ENCODE results near the gene TDRD3. TPM values are rescaled to one million over a fixed set of nuclear protein-coding genes. Genes with fewer than 3 reads are reported as not detected.

Gene TDRD3
- total RNA-seq, 1 donor from 2014 or later, result 40.6 TPM

DNA sequence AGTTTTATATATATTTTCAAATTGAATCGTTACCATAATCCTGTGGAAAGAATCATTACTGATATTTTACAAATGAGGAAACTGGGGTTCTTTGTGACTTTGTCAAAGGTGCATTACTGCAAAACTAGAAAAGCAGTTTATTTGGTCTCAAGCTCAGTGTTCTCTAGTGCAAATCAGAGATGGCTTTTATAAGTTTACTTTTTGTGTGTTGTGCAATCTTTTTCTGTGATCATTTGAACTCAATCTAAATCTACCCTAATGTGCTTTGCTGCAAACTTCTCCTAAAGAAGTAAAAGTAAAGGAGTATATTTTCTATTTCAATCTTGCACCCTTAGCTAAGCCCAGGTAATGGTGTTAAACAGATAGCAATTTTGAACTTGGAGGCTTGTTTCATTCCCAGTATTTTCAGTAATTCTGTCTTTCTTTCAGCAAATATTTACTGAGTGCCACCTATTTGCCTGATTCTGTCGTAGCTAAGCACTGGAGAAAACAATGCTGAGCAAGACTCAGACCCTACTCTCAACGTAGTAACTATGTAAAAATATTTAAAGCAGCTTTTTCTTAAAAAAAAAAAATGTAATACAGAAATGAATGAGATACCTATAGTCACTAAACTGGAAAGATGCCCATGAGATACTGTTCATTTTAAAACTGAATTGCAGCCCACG lies 124.0 kb downstream of the TDRD3 start:
- H3K4me1 ChIP-seq, result no peaks in the 10 kb centered on the region
- H3K4me1 Mint-ChIP-seq, result no peaks in the 10 kb centered on the region
- H3K36me3 Mint-ChIP-seq, result peaks cover 3% of the 10 kb centered on the region

DNA sequence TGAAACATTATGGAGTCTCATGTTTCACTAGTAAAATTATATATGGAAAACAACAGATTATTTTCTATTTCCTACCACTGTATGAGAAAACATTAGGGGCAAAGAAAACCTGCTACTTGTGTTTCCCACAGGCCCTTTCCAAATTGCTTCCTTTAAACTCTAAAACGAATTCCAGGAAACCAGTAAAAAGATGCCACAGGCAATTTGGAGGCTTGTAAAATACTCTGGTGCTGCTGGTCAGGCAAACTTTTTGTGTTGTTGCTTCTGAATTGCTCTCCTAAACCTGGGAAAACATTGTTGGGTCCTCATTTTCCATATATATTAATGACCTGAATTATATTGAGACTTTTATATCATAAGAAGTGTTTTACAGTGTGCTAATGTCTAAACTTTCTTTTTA lies 141.5 kb downstream of the TDRD3 start:
- no peak overlapping the region for H3K9ac ChIP-seq
- H3K36me3 ChIP-seq, result no peaks in the 10 kb centered on the region
- no peak for DNase-seq (ENCODE audit: low spot score)
- H3K4me3 ChIP-seq, result no peak overlapping the region
- no peaks in the 10 kb centered on the region for H3K27me3 ChIP-seq
- Mint-ChIP-seq H3K9me3 (no peaks in the 10 kb centered on the region), H3K27me3 (ENCODE audit: insufficient read depth, low read depth) (no peaks in the 10 kb centered on the region), H3K27ac (no peak overlapping the region), H3K4me1 (no peaks in the 10 kb centered on the region), H3K4me3 (no peak overlapping the region), H3K36me3 (peaks cover 7% of the 10 kb centered on the region)
- no peaks in the 10 kb centered on the region for H3K9me3 ChIP-seq (ENCODE audit: low read depth)
- no peak overlapping the region for H3K4me2 ChIP-seq
- no peaks in the 10 kb centered on the region for H3F3A ChIP-seq (ENCODE audit: low read depth)
- no peak for TF ChIP-seq EZH2phosphoT487 (IDR thresholded peaks at IDR 0.05)
- no peaks in the 10 kb centered on the region for H4K20me1 ChIP-seq (ENCODE audit: low read depth)
- peak overlapping the region; percentile 8 for H3K27ac ChIP-seq
- no peaks in the 10 kb centered on the region for H3K4me1 ChIP-seq
- no peak overlapping the region for H2AFZ ChIP-seq (replicated peaks)
- H3K79me2 ChIP-seq (ENCODE audit: low read depth), result no peaks in the 10 kb centered on the region

More for the DNA sequence above, 124.0 kb downstream of the TDRD3 start:
- no peak overlapping the region for H3K9ac ChIP-seq
- Mint-ChIP-seq H3K27me3 (ENCODE audit: insufficient read depth, low read depth) (no peaks in the 10 kb centered on the region), H3K9me3 (no peaks in the 10 kb centered on the region), H3K27ac (no peak overlapping the region), H3K4me3 (no peak overlapping the region)
- no peak overlapping the region for H3K27ac ChIP-seq
- no peaks in the 10 kb centered on the region for H3K36me3 ChIP-seq
- no peaks in the 10 kb centered on the region for H3K9me3 ChIP-seq (ENCODE audit: low read depth)
- H3F3A ChIP-seq (ENCODE audit: low read depth), result no peaks in the 10 kb centered on the region
- H2AFZ ChIP-seq (replicated peaks), result no peak overlapping the region
- H3K79me2 ChIP-seq (ENCODE audit: low read depth), result no peaks in the 10 kb centered on the region
- no peaks in the 10 kb centered on the region for H4K20me1 ChIP-seq (ENCODE audit: low read depth)
- H3K27me3 ChIP-seq, result no peaks in the 10 kb centered on the region
- no peak overlapping the region for H3K4me3 ChIP-seq
- TF ChIP-seq EZH2 (IDR thresholded peaks at IDR 0.05) (no peak), EZH2phosphoT487 (IDR thresholded peaks at IDR 0.05) (no peak)
- TF ChIP-seq, protein P1, sequence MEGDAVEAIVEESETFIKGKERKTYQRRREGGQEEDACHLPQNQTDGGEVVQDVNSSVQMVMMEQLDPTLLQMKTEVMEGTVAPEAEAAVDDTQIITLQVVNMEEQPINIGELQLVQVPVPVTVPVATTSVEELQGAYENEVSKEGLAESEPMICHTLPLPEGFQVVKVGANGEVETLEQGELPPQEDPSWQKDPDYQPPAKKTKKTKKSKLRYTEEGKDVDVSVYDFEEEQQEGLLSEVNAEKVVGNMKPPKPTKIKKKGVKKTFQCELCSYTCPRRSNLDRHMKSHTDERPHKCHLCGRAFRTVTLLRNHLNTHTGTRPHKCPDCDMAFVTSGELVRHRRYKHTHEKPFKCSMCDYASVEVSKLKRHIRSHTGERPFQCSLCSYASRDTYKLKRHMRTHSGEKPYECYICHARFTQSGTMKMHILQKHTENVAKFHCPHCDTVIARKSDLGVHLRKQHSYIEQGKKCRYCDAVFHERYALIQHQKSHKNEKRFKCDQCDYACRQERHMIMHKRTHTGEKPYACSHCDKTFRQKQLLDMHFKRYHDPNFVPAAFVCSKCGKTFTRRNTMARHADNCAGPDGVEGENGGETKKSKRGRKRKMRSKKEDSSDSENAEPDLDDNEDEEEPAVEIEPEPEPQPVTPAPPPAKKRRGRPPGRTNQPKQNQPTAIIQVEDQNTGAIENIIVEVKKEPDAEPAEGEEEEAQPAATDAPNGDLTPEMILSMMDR (IDR thresholded peaks at IDR 0.05), result no peak
- DNase-seq (ENCODE audit: low spot score), result no peak
- H3K4me2 ChIP-seq, result no peak overlapping the region

DNA sequence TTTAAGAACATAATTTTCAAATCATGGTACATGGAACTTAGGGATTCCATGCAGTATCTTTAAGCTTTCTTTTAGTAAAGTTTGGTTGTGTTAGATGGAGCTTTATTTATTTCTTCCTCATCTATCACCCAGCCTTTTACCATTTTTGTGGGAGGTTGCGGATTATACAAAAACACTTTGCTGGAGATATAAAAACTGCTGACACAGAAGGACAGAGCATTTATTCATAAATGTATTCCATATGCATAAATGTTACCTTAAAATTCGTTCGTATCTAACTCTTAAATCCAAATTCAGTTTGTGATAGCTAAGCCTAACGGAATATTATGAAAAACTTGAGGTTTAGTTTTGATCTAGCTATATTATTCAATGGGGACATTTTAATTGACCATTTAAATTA lies 143.3 kb downstream of the TDRD3 start:
- Histone ChIP-seq H3K36me3 (no peaks in the 10 kb centered on the region), H3F3A (ENCODE audit: low read depth) (no peaks in the 10 kb centered on the region), H3K9ac (no peak overlapping the region), H3K4me2 (no peak overlapping the region), H3K9me3 (ENCODE audit: low read depth) (no peaks in the 10 kb centered on the region), H3K4me3 (no peak overlapping the region), H3K4me1 (no peaks in the 10 kb centered on the region), H3K79me2 (ENCODE audit: low read depth) (no peaks in the 10 kb centered on the region), H2AFZ (replicated peaks) (no peak overlapping the region), H4K20me1 (ENCODE audit: low read depth) (no peaks in the 10 kb centered on the region), H3K27me3 (no peaks in the 10 kb centered on the region), H3K27ac (no peak overlapping the region)
- Mint-ChIP-seq H3K4me1 (no peaks in the 10 kb centered on the region), H3K4me3 (no peak overlapping the region), H3K9me3 (no peaks in the 10 kb centered on the region), H3K27ac (no peak overlapping the region), H3K36me3 (peaks cover 7% of the 10 kb centered on the region), H3K27me3 (ENCODE audit: insufficient read depth, low read depth) (no peaks in the 10 kb centered on the region)
- no peak for TF ChIP-seq EZH2phosphoT487 (IDR thresholded peaks at IDR 0.05)
- TF ChIP-seq, protein P1 (IDR thresholded peaks at IDR 0.05), result no peak
- no peak for TF ChIP-seq EZH2 (IDR thresholded peaks at IDR 0.05)
- no peak for DNase-seq (ENCODE audit: low spot score)

DNA sequence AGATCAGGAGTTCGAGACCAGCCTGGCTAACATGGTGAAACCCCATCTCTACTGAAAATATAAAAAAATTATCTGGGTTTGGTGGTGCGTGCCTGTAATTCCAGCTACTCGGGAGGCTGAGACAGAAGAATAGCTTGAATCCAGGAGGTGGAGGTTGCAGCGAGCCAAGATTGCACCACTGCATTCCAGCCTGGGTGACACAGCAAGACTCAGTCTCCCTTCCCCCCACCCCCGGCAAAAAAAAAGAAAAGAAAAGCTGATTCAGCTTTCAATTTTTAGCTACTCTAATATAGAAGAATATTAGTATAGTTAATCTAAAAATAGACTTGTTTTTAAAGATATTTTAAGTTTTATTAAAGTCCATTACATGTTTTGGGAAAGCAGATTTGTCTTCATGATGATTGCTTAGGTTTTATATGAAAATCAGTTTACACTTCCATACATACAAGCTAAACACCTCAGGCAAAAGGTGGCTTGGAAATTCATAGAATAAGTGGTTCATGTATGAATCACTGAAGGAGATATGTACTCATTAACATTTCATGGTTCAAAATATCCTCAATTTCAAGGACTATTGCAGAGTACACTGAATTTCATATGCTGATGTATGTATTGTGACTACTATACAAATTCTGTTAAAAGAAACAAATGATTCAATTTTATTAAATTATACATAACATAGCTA lies 165.2 kb downstream of the TDRD3 start:
- Histone ChIP-seq H3K79me2 (ENCODE audit: low read depth) (no peaks in the 10 kb centered on the region), H3K27ac (no peak overlapping the region), H3F3A (ENCODE audit: low read depth) (no peaks in the 10 kb centered on the region), H3K4me1 (no peaks in the 10 kb centered on the region), H3K4me2 (no peak overlapping the region), H2AFZ (replicated peaks) (no peak overlapping the region), H3K36me3 (no peaks in the 10 kb centered on the region), H3K27me3 (no peaks in the 10 kb centered on the region), H3K4me3 (no peak overlapping the region), H3K9ac (no peak overlapping the region), H3K9me3 (ENCODE audit: low read depth) (no peaks in the 10 kb centered on the region), H4K20me1 (ENCODE audit: low read depth) (no peaks in the 10 kb centered on the region)
- no peak for DNase-seq (ENCODE audit: low spot score)
- Mint-ChIP-seq H3K27me3 (ENCODE audit: insufficient read depth, low read depth) (peaks cover 2% of the 10 kb centered on the region), H3K36me3 (peaks cover 17% of the 10 kb centered on the region), H3K4me1 (no peaks in the 10 kb centered on the region), H3K27ac (no peak overlapping the region), H3K4me3 (no peak overlapping the region), H3K9me3 (peaks cover 1% of the 10 kb centered on the region)
- TF ChIP-seq, protein P1 (IDR thresholded peaks at IDR 0.05), result no peak
- TF ChIP-seq EZH2 (IDR thresholded peaks at IDR 0.05) (no peak), EZH2phosphoT487 (IDR thresholded peaks at IDR 0.05) (no peak)

Measured in neural progenitor cell (in vitro differentiated cells).